ENCODE results near the gene MUS81.

Gene MUS81

DNA sequence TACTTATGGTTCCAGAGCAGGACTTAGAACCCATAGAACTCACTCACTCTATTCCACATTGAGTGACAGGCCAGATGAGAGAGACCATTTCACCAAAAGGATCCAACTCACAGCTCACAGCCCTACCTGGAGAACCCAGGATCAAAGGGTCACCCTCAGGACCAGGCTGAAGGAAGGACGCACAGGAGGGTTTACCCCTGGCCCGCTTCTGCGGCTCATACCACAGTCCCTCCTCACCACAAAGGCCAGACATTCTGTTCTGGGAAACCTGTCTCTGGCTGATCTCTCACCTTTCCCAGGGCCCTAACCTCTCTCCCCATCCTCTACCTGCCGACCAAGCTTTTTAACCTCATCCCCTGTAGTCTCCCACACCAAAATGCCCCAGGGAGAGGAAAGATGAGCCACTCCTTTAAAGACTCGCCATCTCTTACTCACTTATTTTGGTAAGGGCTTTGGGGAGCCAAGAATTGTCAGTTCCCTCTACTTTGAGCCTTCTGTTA lies 35.3 kb downstream of the MUS81 start:
- no peak for DNase-seq

DNA sequence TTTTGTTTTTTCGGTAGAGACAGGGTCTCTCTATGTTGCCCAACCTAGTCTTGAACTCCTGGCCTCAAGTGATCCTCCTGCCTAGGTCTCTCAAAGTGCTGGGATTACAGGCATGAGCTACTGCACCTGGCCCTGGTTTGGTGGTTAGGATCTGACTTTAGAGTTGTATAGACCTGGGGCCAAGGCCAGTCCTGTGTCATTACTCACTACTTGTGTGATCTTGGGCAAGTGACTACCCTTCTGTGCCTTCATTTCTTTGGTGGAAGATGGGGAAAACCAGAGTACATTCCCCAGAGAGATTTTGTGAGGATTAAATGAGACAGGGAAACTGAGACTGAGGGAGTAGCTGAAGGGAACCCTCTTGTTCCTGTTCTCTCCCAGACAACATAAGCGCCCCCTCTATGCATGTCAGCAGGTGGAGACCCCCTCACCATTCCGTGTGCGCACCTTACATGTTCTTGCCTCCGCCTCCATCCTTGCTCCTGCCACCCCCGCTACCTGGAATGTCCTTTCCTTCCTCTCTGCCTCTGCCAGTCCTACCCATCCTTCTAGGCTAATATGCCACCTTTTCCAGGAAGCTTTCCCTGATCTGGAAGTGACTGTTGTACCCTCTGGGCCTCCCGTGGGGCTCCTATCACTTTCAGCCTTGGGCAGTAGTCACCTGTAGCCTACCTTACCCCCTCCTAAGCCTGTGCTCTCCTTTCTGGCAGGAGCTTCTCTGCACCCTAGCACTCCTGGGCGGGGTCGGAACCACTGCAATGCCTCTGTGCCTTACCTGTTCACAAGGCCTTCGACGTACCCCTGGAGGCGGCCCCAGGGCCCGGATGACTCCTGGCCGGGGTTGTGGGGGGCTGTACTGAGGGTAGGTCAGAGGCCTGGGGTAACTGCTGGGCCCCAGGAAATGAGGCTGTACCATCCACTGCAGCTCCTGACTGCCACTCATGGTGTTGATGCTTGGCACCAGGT lies 36.1 kb downstream of the MUS81 start:
- no peak for DNase-seq

DNA sequence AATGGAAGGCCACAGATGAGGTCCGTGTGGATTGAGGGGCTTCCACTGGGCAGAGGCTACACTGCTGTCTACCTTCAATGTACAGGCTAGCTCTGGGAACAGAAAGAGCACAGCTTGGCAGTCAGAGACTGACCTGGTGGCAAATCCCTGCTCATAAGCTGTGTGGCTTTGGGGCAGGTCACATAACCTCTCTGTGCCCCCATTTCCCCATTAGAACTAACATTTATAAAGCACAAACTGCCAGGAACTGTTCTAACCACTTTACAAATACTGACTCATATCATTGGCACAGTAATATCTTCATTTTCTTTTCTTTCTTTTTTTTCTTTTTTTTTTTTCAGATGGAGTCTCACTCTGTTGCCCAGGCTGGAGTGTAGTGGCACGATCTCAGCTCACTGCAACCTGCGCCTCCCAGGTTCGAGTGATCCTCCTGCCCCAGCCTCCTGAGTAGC lies 36.8 kb downstream of the MUS81 start:
- no peak for DNase-seq

DNA sequence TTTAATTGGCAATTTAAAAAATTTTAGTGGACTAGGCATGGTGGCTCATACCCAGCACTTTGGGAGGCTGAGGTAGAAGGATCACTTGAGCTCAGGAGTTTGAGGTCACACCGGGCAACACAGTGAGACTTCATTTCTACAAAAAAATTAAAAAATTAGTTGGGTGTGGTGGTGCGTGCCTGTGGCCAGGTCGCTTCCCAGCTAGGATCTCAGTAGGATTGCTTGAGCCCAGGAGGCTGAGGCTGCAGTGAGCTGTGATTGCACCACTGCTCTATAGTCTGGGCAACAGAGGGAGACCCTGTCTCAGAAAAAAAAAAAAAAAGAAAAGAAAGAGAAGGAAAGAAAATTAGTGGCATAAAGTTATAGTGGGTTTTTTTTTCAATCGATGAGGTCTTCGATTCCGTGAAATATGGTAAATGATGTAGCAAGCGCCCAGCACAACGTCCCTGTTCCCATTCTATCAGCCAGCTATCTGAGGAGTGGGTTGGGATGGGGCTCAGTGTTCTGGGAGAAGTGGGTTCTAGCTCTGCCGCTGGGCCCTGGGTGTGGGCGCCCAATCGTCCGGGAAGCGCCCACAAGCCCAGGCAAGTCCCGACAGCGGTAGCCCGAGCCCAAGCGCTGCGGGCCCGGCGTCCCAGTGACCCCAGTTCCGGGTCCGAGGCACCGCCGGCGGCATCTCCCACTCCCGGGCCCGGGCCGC lies 38.6 kb downstream of the MUS81 start:
- DNase-seq: no peak

DNA sequence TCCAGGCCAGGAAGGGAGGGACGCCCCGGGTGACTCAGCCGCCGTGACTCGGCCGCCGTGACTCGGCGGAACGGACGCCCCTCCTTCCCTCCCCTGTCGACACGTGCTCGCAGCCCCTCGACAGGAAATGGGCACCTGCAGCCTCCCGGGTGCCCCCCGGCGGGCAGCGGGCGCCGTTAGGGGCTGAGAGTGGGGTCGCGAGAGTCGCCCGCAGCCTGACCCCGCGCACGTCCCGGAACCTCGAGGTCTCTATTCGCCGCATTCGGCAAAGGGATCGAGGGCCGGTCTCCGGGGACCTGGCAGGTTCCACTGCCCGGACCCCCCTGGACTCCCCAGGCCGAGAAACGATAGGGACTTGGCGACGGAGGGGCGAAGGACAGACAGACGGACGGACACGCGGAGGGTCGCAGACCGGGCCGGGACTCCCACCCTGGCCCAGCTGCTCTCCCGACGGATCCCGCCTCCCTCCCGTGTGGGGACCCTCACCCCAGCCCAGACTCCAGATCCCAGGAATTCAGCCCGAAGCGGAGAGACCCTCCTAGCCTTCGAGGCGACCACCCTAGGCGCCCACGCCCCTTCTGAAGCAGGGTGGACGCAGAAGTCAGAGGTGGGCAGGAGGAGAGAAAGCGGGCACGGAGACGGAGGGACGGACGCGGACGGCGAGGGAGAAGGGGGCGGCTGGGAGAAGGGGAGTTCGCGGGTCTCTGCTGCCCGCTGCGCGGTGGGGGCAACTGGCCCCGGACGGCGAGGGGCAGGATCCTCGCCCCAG lies 39.3 kb downstream of the MUS81 start:
- no peak for DNase-seq

GRCh38 chr11:65900125-65900898 lies 40.1 kb downstream of the MUS81 start, which contains the start of gene FOSL1:
Gene FOSL1 (minus strand): TSS chr11:65900388. CDS start chr11:65900339, 49 bp downstream.
- peak; percentile 34 to 69 for DNase-seq

DNA sequence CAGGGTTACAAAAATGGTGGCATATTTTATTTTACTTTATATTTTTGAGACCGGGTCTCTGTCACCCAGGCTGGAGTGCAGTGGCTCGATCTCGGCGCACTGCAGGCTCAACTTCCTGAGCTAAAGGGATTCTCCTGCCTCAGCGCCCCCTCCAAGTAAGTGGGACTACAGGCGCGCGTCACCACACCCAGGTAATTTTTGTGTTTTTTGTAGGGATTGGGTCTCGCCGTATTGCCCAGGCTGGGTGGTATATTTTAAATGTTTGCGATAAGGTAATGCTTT lies 40.6 kb downstream of the MUS81 start:
- DNase-seq: no peak

DNA sequence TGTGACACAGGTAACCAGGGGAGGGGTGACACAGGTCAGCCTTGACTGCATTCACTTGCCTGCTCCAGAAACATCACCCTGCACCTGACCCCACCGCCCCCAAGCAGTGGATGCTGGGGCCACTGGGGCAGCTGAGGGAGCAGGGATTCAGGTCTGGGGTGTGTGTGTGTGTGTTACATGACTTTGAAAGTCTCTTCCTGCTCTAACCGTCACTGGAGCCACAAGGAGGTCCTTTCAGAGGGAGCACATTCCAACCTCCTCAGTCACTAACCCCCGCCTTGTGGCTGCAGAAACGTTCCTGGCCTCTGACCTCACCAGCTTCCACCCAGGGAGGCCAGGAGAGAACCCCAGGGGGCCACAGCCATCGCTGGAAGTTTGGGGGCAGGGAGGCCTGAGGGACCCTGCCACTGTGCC lies 42.8 kb downstream of the MUS81 start:
- DNase-seq: no peak

DNA sequence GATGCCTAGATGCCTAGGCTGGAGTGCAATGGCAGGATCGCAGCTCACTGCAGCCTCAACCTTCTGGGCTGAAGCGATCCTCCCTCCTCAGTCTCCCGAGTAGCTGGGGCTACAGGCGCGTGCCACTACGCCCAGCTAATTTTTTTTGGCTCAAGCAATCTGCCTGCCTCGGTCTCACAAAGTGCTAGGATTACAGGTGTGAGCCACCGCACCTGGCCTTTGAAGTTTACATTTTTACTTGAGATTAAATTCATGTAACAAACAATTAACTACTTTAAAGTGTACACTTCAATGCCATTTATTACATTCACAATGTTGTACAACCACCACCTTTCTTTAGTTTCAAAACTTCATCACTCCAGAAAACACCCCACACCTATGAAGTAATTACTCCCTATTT lies 43.5 kb downstream of the MUS81 start:
- DNase-seq: no peak

DNA sequence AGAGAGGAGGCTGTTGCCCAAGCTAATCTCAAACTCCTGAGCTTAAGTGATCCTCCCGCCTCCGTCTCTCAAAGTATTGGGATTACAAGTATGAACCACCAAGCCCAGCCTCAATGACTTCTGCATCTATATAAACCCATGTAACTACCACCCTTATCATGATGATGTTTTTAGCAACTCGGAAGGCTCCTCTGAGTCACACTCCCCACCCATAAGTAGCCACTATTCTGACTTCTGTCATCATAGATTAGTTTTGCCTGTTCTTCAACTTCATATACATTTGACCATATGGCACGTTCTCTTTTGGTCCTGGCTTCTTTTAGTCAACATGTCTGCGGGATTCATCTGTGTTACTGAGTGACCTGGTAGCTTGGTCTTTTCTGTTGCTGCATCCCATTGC lies 46.4 kb downstream of the MUS81 start:
- DNase-seq: no peak

DNA sequence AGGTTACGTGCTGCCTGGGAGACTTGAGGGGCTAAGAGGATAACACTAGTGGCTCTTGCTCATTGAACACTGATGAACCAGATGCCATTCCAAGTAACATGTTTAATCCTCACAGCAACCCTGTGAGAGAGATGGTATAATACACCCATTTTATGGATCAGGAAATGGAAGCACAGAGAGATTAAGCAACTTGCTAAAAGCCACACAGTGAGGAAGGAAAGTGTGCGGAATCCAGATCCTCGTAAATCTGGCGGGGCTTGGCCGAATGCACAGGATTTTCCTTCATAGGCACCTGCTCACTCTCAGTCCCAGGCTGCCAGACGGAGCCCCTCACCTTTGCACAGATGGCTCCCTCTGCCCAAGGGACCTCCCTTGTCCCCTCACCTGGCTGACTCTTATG lies 47.6 kb downstream of the MUS81 start:
- no peak for DNase-seq

DNA sequence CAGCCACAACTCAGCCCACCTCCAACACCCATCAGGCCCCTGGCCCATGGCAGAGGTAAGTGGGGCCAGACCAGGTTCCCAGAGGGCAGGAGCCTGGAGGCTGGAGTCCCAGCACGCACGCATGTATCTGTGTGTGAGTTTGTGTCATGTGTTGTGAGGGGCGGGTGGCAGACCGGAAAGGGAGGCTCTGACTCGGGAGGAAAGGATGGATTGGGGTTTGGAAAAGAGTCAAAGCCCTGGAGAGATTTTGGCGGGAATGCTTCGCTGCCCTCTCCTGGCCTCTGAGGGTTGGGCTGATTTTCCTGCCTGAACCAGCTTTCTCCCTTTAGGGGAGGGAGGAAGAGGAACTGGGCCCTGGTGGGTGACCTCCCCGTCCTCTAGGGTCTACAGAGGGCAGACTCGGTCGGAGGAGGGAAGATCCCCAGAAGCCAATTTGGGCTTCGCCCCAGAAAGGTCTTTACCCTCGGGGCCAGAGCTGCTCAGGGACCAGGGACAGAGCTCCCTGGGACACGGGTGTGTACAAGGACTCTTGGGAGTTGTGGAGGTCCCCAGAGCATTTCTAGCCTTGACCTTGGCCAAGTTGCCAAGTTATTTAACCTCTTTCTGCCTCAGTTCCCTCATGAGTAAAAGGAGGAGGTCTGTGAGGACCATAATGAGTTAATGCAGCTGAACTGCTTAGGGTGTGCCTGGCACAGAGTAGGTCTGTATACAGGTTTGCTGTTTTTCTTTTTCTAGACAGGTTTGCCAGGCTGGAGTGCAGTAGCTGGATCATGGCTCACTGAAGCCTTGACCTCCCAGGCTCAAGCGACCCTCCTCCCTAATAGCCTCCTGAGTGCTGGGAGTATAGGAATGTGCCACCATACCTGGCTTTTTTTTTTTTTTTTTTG lies 51.7 kb downstream of the MUS81 start:
- DNase-seq: peak; percentile 46 to 61

DNA sequence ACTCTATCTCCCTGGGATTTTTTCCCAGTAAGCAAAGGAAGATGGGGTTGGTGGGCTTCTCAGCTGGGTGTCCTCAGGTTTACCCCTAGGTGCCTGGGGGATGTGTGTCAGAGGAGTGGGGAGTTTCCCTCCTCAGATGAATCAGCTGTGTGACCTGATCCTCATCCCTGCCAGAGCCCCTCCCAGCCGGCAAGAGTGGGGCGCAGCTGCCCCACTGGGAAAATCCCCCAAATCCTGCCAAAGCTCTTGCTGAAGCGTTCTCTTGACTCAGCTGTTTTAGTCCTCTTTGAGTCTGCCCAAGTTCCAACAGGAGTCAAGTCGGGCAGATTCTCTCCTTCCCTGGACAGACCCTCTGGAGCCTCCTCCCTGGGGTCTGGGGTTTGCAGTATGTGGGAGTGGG lies 52.6 kb downstream of the MUS81 start:
- no peak for DNase-seq

GRCh38 chr11:65915101-65915820 lies 55.0 kb downstream of the MUS81 start:
- no peak for DNase-seq

- DNase-seq: no peak
Measured at GRCh38 chr11:65915821-65916251, 55.6 kb downstream of the MUS81 start.
